Measurements from ENCODE around the gene CAMK1D. TPM values are rescaled to one million over a fixed set of nuclear protein-coding genes. Genes with fewer than 3 reads are reported as not detected.

CAMK1D gene
- total RNA-seq, 1 donor from 2014 or later: 58.8 TPM

- Mint-ChIP-seq H3K36me3 (ENCODE audit: low read depth) (peaks cover 19% of the 10 kb centered on the region), H3K9me3 (no peaks in the 10 kb centered on the region), H3K27ac (peak overlapping the region; percentile 35), H3K4me3 (no peak overlapping the region), H3K4me1 (peaks cover 71% of the 10 kb centered on the region), H3K27me3 (no peaks in the 10 kb centered on the region)
- DNase-seq (no peak), ATAC-seq (ENCODE audit: low read depth) (no peak)
- CTCF ChIA-PET: interaction anchor here (0.8 kb wide), 1 partner anchor 11 kb away, joined by 3 read pairs; no protein-coding TSS in a partner anchor
- TF ChIP-seq CTCF (IDR thresholded peaks at IDR 0.05): no peak
- intact Hi-C loops (cut with micrococcal nuclease): no loop called here
- POLR2A ChIA-PET: interaction anchor here (0.6 to 0.7 kb wide), 2 partner anchors 11 to 25 kb away, joined by 3 to 11 read pairs; no protein-coding TSS in a partner anchor
Measured at GRCh38 chr10:12364559-12364958, 15.2 kb downstream of the CAMK1D start.

- ChIA-PET CTCF (no interaction called here), POLR2A (no interaction called here)
- intact Hi-C loops (cut with micrococcal nuclease): loop anchor here (2.0 to 5.0 kb wide), 2 partner anchors 14 to 35 kb away; no protein-coding TSS in a partner anchor
- no peak overlapping the region for H3K4me3 Mint-ChIP-seq
- H3K9me3 Mint-ChIP-seq: no peaks in the 10 kb centered on the region
- no peak overlapping the region for H3K27ac Mint-ChIP-seq
- H3K27me3 Mint-ChIP-seq: no peaks in the 10 kb centered on the region
- H3K4me1 Mint-ChIP-seq: peaks cover 52% of the 10 kb centered on the region
- no peak for ATAC-seq (ENCODE audit: low read depth)
- H3K36me3 Mint-ChIP-seq (ENCODE audit: low read depth): peaks cover 19% of the 10 kb centered on the region
- TF ChIP-seq CTCF (IDR thresholded peaks at IDR 0.05): no peak
- DNase-seq: no peak
Measured at GRCh38 chr10:12367272-12367671, 17.9 kb downstream of the CAMK1D start.

- no peak for TF ChIP-seq CTCF (IDR thresholded peaks at IDR 0.05)
- H3K4me3 Mint-ChIP-seq: no peak overlapping the region
- H3K9me3 Mint-ChIP-seq: no peaks in the 10 kb centered on the region
- DNase-seq (no peak), ATAC-seq (ENCODE audit: low read depth) (no peak)
- peaks cover 47% of the 10 kb centered on the region for H3K4me1 Mint-ChIP-seq
- H3K27ac Mint-ChIP-seq: no peak overlapping the region
- intact Hi-C loops (cut with micrococcal nuclease): loop anchor here (5.0 kb wide), 1 partner anchor 32 kb away; no protein-coding TSS in a partner anchor
- CTCF ChIA-PET: no interaction called here
- no peaks in the 10 kb centered on the region for H3K27me3 Mint-ChIP-seq
- POLR2A ChIA-PET: interaction anchor here (0.7 kb wide), 1 partner anchor 36 kb away, joined by 3 read pairs; no protein-coding TSS in a partner anchor
- H3K36me3 Mint-ChIP-seq (ENCODE audit: low read depth): peaks cover 19% of the 10 kb centered on the region
Measured at GRCh38 chr10:12369982-12370381, 20.6 kb downstream of the CAMK1D start.

- peaks cover 44% of the 10 kb centered on the region for H3K4me1 Mint-ChIP-seq
- no peaks in the 10 kb centered on the region for H3K27me3 Mint-ChIP-seq
- TF ChIP-seq CTCF (IDR thresholded peaks at IDR 0.05): no peak
- no peak overlapping the region for H3K4me3 Mint-ChIP-seq
- ChIA-PET CTCF (no interaction called here), POLR2A (no interaction called here)
- DNase-seq: no peak
- H3K27ac Mint-ChIP-seq: no peak overlapping the region
- intact Hi-C loops (cut with micrococcal nuclease): no loop called here
- H3K36me3 Mint-ChIP-seq (ENCODE audit: low read depth): peaks cover 29% of the 10 kb centered on the region
- no peak for ATAC-seq (ENCODE audit: low read depth)
- H3K9me3 Mint-ChIP-seq: no peaks in the 10 kb centered on the region
Measured at GRCh38 chr10:12372846-12373245, 23.5 kb downstream of the CAMK1D start.

- Mint-ChIP-seq H3K9me3 (no peaks in the 10 kb centered on the region), H3K27ac (peak overlapping the region; percentile 54), H3K27me3 (no peaks in the 10 kb centered on the region), H3K36me3 (ENCODE audit: low read depth) (peaks cover 29% of the 10 kb centered on the region), H3K4me1 (peaks cover 36% of the 10 kb centered on the region), H3K4me3 (no peak overlapping the region)
- TF ChIP-seq CTCF (IDR thresholded peaks at IDR 0.05): no peak
- CTCF ChIA-PET: interaction anchor here (0.8 kb wide), 1 partner anchor 11 kb away, joined by 3 read pairs; no protein-coding TSS in a partner anchor
- ATAC-seq (ENCODE audit: low read depth): no peak
- intact Hi-C loops (cut with micrococcal nuclease): no loop called here
- POLR2A ChIA-PET: interaction anchor here (0.6 kb wide), 1 partner anchor 11 kb away, joined by 11 read pairs; no protein-coding TSS in a partner anchor
- no peak for DNase-seq
Measured at GRCh38 chr10:12375076-12375504, 25.7 kb downstream of the CAMK1D start.

Data from activated B cell treated with CpG ODN at 0.5 μM for 24 hours (primary cell).